HUES64 (cell line): ENCODE measurements around the gene DSC3.

Experiments
- H3K27ac ChIP-seq: 2 replicates; pipeline ENCODE4 v1.7.0; 2013; ENCODE audit warnings: low read depth, low read length, inconsistent platforms
- H3K27me3 ChIP-seq: 2 replicates; pipeline ENCODE4 v1.6.1; 2013; ENCODE audit warnings: mild to moderate bottlenecking, low read length; ENCODE audit not compliant: insufficient read depth
- H3K36me3 ChIP-seq: 2 replicates; pipeline ENCODE4 v1.6.1; 2013; ENCODE audit warnings: mild to moderate bottlenecking, low read length; ENCODE audit not compliant: insufficient read depth
- H3K4me1 ChIP-seq: 2 replicates; pipeline ENCODE4 v1.6.1; 2013; ENCODE audit warnings: mild to moderate bottlenecking, low read length, moderate library complexity; ENCODE audit not compliant: insufficient read depth
- H3K4me3 ChIP-seq: 2 replicates; pipeline ENCODE4 v1.5.1; 2013; ENCODE audit warnings: mild to moderate bottlenecking, low read length, moderate library complexity
- H3K9ac ChIP-seq: 2 replicates; pipeline ENCODE4 v1.6.1; 2013; ENCODE audit warnings: mild to moderate bottlenecking, low read depth, low read length
- H3K9me3 ChIP-seq: 2 replicates; pipeline ENCODE4 v1.6.1; 2013; ENCODE audit warnings: low read depth, low read length; ENCODE audit not compliant: insufficient read depth
- WGBS: fragments of 150-250, 120-280 bp; methylation state at CpG from one replicate; pipeline ENCODE4 v1.1.7; 2013; ENCODE audit warnings: missing lambda C conversion rate; 5-methylcytosine and 5-hydroxymethylcytosine counted together

DSC3 gene

GRCh38 chr18:31058897-31059296 lies 16.4 kb upstream of the DSC3 start:
- Histone ChIP-seq H3K4me3 (no peak overlapping the region), H3K4me1 (peaks cover 18% of the 10 kb centered on the region), H3K9ac (no peak overlapping the region), H3K27ac (no peak overlapping the region), H3K36me3 (no peaks in the 10 kb centered on the region), H3K9me3 (no peaks in the 10 kb centered on the region), H3K27me3 (no peaks in the 10 kb centered on the region)
- WGBS = 96% methylated on average over 2 of the region's 3 CpGs

GRCh38 chr18:31057917-31058316 lies 15.4 kb upstream of the DSC3 start:
- no peaks in the 10 kb centered on the region for H3K27me3 ChIP-seq
- 85% methylated on average over 4 of the region's 4 CpGs for WGBS
- H3K4me3 ChIP-seq = no peak overlapping the region
- H3K9ac ChIP-seq = no peak overlapping the region
- H3K36me3 ChIP-seq = no peaks in the 10 kb centered on the region
- no peaks in the 10 kb centered on the region for H3K9me3 ChIP-seq
- peaks cover 18% of the 10 kb centered on the region for H3K4me1 ChIP-seq
- H3K27ac ChIP-seq = no peak overlapping the region

- Histone ChIP-seq H3K4me3 (no peak overlapping the region), H3K9me3 (no peaks in the 10 kb centered on the region), H3K36me3 (no peaks in the 10 kb centered on the region), H3K9ac (no peak overlapping the region), H3K4me1 (peaks cover 18% of the 10 kb centered on the region), H3K27ac (no peak overlapping the region), H3K27me3 (no peaks in the 10 kb centered on the region)
- 98% methylated on average over 3 of the region's 5 CpGs for WGBS
These were observed 14.5 kb upstream of the DSC3 start for GRCh38 chr18:31057051-31057450.

- 73% methylated on average over 2 of the region's 2 CpGs for WGBS
- Histone ChIP-seq H3K27ac (no peak overlapping the region), H3K9me3 (no peaks in the 10 kb centered on the region), H3K4me3 (no peak overlapping the region), H3K4me1 (peaks cover 18% of the 10 kb centered on the region), H3K9ac (no peak overlapping the region), H3K36me3 (no peaks in the 10 kb centered on the region), H3K27me3 (no peaks in the 10 kb centered on the region)
These were observed 13.8 kb upstream of the DSC3 start for GRCh38 chr18:31056296-31056695.

GRCh38 chr18:31050635-31051034 lies 8.1 kb upstream of the DSC3 start:
- H3K36me3 ChIP-seq = no peaks in the 10 kb centered on the region
- H3K27me3 ChIP-seq = peaks cover 5% of the 10 kb centered on the region
- H3K9me3 ChIP-seq = no peaks in the 10 kb centered on the region
- H3K4me3 ChIP-seq = no peak overlapping the region
- H3K9ac ChIP-seq = no peak overlapping the region
- no peaks in the 10 kb centered on the region for H3K4me1 ChIP-seq
- H3K27ac ChIP-seq = no peak overlapping the region
- WGBS = 98% methylated on average over 3 of the region's 3 CpGs

GRCh38 chr18:31049189-31049588 lies 6.6 kb upstream of the DSC3 start:
- Histone ChIP-seq H3K9ac (no peak overlapping the region), H3K4me3 (no peak overlapping the region), H3K27ac (no peak overlapping the region), H3K4me1 (no peaks in the 10 kb centered on the region), H3K27me3 (peaks cover 19% of the 10 kb centered on the region), H3K9me3 (no peaks in the 10 kb centered on the region), H3K36me3 (no peaks in the 10 kb centered on the region)
- WGBS = 91% methylated on average over 4 of the region's 4 CpGs

DNA sequence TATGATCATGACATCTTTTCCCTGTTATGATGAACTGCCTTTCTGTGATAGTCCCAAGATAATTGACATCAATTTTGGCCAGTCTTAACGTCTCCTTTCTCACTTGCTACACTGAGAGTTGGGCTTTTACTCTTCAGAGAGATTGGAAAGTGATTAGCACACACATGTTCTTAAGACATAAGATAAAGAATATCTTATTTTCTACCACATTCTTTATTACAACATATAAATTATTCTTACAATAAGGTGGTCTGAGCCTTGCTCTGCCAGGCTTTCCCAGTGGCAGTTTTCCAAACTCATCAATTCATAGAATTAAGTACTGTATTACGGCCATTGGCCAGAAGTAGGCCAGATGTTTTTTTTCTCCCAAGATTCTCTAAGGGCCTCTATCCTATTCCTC lies 5.7 kb upstream of the DSC3 start:
- H3K4me3 ChIP-seq = no peak overlapping the region
- no peaks in the 10 kb centered on the region for H3K9me3 ChIP-seq
- H3K4me1 ChIP-seq = peaks cover 2% of the 10 kb centered on the region; the same call in 1 of the 2 replicates
- H3K27ac ChIP-seq = no peak overlapping the region
- H3K9ac ChIP-seq = no peak overlapping the region
- no peaks in the 10 kb centered on the region for H3K36me3 ChIP-seq
- H3K27me3 ChIP-seq = peaks cover 29% of the 10 kb centered on the region
- WGBS = 68% methylated on average over 2 of the region's 2 CpGs

- Histone ChIP-seq H3K9ac (no peak overlapping the region), H3K27me3 (peaks cover 42% of the 10 kb centered on the region), H3K36me3 (no peaks in the 10 kb centered on the region), H3K27ac (no peak overlapping the region), H3K4me1 (peaks cover 5% of the 10 kb centered on the region; the same call in 1 of the 2 replicates), H3K9me3 (no peaks in the 10 kb centered on the region), H3K4me3 (no peak overlapping the region)
These were observed 4.4 kb upstream of the DSC3 start for GRCh38 chr18:31046916-31047315.

DNA sequence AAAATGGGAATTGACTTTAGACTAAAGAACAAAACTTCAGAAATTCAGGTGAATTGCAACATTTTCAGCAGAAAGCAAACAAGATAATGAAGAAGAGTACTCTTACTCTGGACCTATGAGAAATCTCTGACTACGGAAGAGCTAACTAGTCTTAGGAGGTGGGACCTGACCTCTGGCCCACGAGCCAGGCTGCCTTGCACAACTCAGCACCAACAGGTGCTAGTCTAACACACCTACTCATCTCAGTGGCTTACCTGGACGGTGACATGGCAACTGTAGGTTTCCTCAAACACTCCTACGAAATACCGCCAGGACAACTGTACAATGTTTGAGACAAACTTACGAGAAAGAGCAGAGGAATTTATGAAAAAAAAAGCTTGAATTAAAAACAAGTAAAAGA lies 3.1 kb upstream of the DSC3 start:
- WGBS = 96% methylated on average over 6 of the region's 6 CpGs

DNA sequence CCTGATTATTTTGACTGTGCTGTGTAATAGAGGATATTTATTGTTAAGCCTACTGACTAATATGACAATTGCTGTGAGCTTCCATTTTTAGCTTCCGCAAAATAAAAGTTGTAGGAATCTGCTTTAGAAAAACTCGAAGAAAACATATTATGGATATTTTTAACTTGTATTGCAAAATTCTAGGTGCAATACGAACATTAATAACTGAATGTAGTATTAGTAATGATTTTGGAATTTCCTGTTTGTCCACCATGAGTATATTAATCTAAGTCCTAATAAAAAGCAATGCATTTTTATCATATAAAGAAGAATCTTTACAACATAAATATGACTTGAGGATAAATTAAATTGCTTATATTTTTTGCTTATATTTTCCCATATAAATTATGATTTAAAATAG lies 2.4 kb upstream of the DSC3 start:
- Histone ChIP-seq H3K36me3 (no peaks in the 10 kb centered on the region), H3K27me3 (peaks cover 62% of the 10 kb centered on the region), H3K4me3 (no peak overlapping the region), H3K9ac (no peak overlapping the region), H3K27ac (no peak overlapping the region), H3K4me1 (peaks cover 18% of the 10 kb centered on the region), H3K9me3 (no peaks in the 10 kb centered on the region)
- 98% methylated on average over 2 of the region's 3 CpGs for WGBS

More for the DNA sequence above, 3.1 kb upstream of the DSC3 start:
- H3K4me3 ChIP-seq = no peak overlapping the region
- H3K4me1 ChIP-seq = peaks cover 13% of the 10 kb centered on the region
- peaks cover 55% of the 10 kb centered on the region for H3K27me3 ChIP-seq
- no peak overlapping the region for H3K9ac ChIP-seq
- no peak overlapping the region for H3K27ac ChIP-seq
- no peaks in the 10 kb centered on the region for H3K36me3 ChIP-seq
- H3K9me3 ChIP-seq = no peaks in the 10 kb centered on the region

DNA sequence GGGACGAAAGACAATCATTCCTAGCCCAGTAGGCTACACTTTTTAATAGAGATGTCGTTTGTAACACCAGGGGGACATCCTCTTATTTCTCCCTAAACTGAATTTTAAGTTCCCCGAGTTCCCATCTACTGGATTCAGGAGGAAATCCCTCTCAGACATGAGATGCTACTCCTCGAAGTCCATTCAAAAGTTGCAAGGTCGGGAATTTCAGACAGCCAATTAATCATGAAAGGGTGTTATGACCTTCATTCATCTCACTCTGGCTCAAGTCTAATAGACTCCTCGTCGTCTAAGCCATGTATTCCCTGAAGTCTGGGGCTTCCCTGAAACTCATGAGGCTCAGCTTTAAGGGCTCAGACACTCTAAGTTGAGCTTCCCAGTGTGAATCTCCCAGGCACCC lies 1.2 kb upstream of the DSC3 start:
- H3K36me3 ChIP-seq = no peaks in the 10 kb centered on the region
- peaks cover 18% of the 10 kb centered on the region for H3K4me1 ChIP-seq
- no peak overlapping the region for H3K4me3 ChIP-seq
- peaks cover 74% of the 10 kb centered on the region for H3K27me3 ChIP-seq
- H3K9ac ChIP-seq = no peak overlapping the region
- 79% methylated on average over 7 of the region's 7 CpGs for WGBS
- H3K9me3 ChIP-seq = no peaks in the 10 kb centered on the region
- H3K27ac ChIP-seq = no peak overlapping the region

DNA sequence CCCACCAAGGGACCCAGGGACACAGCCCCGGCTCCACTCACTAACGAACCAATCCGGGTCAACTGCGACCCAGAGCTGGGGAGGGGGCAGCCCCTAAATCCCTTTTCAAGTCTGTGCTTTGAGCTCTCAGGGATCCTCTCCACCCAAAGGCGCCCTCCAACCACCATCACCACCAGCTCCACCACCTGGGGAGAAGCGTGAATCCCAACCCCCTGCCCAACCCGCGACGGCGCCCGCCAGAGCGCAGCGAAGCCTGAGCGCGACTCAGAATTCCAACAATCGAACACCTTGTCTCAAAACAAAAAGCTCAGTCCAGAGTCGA lies 497 bp downstream of the DSC3 start:
- Histone ChIP-seq H3K27ac (no peak overlapping the region), H3K36me3 (no peaks in the 10 kb centered on the region), H3K4me1 (peaks cover 18% of the 10 kb centered on the region), H3K9me3 (no peaks in the 10 kb centered on the region), H3K4me3 (peak overlapping the region; percentile 60), H3K9ac (peak overlapping the region; percentile 65), H3K27me3 (peaks cover 80% of the 10 kb centered on the region)
- under 1% methylated on average over 17 of the region's 17 CpGs for WGBS
